HUES64 (cell line): ENCODE results near the gene HOPX.
A peak's percentile ranks its signal among the peaks of the same experiment; 100 is the strongest.
"Not testable (repeated sequence)": the region's sequence is repeated elsewhere in the genome, so short reads cannot be mapped to it uniquely, and the experiment has no call there.

Experiments used
- H3K27ac ChIP-seq: 2 replicates; pipeline ENCODE4 v1.7.0; 2013; ENCODE audit warnings: low read depth, low read length, inconsistent platforms
- H3K27me3 ChIP-seq: 2 replicates; pipeline ENCODE4 v1.6.1; 2013; ENCODE audit warnings: mild to moderate bottlenecking, low read length; ENCODE audit not compliant: insufficient read depth
- H3K36me3 ChIP-seq: 2 replicates; pipeline ENCODE4 v1.6.1; 2013; ENCODE audit warnings: mild to moderate bottlenecking, low read length; ENCODE audit not compliant: insufficient read depth
- H3K4me1 ChIP-seq: 2 replicates; pipeline ENCODE4 v1.6.1; 2013; ENCODE audit warnings: mild to moderate bottlenecking, low read length, moderate library complexity; ENCODE audit not compliant: insufficient read depth
- H3K4me3 ChIP-seq: 2 replicates; pipeline ENCODE4 v1.5.1; 2013; ENCODE audit warnings: mild to moderate bottlenecking, low read length, moderate library complexity
- H3K9ac ChIP-seq: 2 replicates; pipeline ENCODE4 v1.6.1; 2013; ENCODE audit warnings: mild to moderate bottlenecking, low read depth, low read length
- H3K9me3 ChIP-seq: 2 replicates; pipeline ENCODE4 v1.6.1; 2013; ENCODE audit warnings: low read depth, low read length; ENCODE audit not compliant: insufficient read depth
- WGBS: fragments of 150-250, 120-280 bp; methylation state at CpG from one replicate; pipeline ENCODE4 v1.1.7; 2013; ENCODE audit warnings: missing lambda C conversion rate; 5-methylcytosine and 5-hydroxymethylcytosine counted together

HOPX gene

GRCh38 chr4:56626420-56626819 is 54.7 kb downstream of the HOPX start:
- Histone ChIP-seq H3K27ac (no peak overlapping the region), H3K27me3 (no peaks in the 10 kb centered on the region), H3K4me1 (no peaks in the 10 kb centered on the region), H3K9me3 (peaks cover 17% of the 10 kb centered on the region), H3K4me3 (no peak overlapping the region), H3K9ac (no peak overlapping the region), H3K36me3 (no peaks in the 10 kb centered on the region)
- 71% methylated on average over 1 of the region's 1 CpG for WGBS

- Histone ChIP-seq H3K9ac (no peak overlapping the region), H3K36me3 (no peaks in the 10 kb centered on the region), H3K4me1 (peaks cover 2% of the 10 kb centered on the region; the same call in 1 of the 2 replicates), H3K27me3 (no peaks in the 10 kb centered on the region), H3K9me3 (peaks cover 17% of the 10 kb centered on the region), H3K27ac (no peak overlapping the region), H3K4me3 (no peak overlapping the region)
- 28% methylated on average over 1 of the region's 1 CpG for WGBS
These were observed 58.9 kb downstream of the HOPX start for GRCh38 chr4:56622176-56622575.

- Histone ChIP-seq H3K36me3 (no peaks in the 10 kb centered on the region), H3K4me1 (peaks cover 2% of the 10 kb centered on the region; the same call in 1 of the 2 replicates), H3K9ac (no peak overlapping the region), H3K27me3 (no peaks in the 10 kb centered on the region; the same call in 1 of the 2 replicates), H3K4me3 (no peak overlapping the region), H3K9me3 (peaks cover 6% of the 10 kb centered on the region), H3K27ac (no peak overlapping the region)
- WGBS: 68% methylated on average over 1 of the region's 1 CpG
These were observed 61.3 kb downstream of the HOPX start for GRCh38 chr4:56619816-56620215.

DNA sequence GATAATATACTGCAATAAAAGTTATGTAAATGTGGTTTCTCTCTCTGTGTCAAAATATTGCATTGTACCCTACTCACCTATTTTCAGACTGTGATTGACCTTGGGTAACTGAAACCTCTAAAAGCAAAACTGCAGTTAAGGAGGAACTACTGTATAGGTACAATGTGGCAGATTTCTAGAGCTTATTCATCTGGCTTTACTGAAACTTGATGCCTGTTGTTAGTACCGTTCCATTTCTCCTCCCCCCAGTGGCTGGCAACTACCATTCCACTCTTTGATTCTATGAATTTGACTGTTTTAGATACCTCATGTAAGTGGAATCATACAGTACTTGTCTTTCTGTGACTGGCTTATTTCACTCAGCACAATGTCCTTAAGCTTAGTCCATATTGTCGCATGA is 61.9 kb downstream of the HOPX start:
- Histone ChIP-seq H3K27me3 (no peaks in the 10 kb centered on the region; the same call in 1 of the 2 replicates), H3K4me1 (peaks cover 2% of the 10 kb centered on the region; the same call in 1 of the 2 replicates), H3K9ac (no peak overlapping the region), H3K9me3 (peaks cover 3% of the 10 kb centered on the region; the same call in 1 of the 2 replicates), H3K4me3 (no peak overlapping the region), H3K27ac (no peak overlapping the region), H3K36me3 (no peaks in the 10 kb centered on the region)
- 50% methylated on average over 2 of the region's 2 CpGs for WGBS

- 80% methylated on average over 4 of the region's 4 CpGs for WGBS
- peaks cover 2% of the 10 kb centered on the region; the same call in 1 of the 2 replicates for H3K4me1 ChIP-seq
- no peak overlapping the region for H3K9ac ChIP-seq
- H3K27ac ChIP-seq: no peak overlapping the region
- no peaks in the 10 kb centered on the region for H3K36me3 ChIP-seq
- H3K9me3 ChIP-seq: peaks cover 3% of the 10 kb centered on the region; the same call in 1 of the 2 replicates
- no peak overlapping the region for H3K4me3 ChIP-seq
- H3K27me3 ChIP-seq: peaks cover 2% of the 10 kb centered on the region; the same call in 1 of the 2 replicates
These were observed 62.4 kb downstream of the HOPX start for GRCh38 chr4:56618734-56619133.

DNA sequence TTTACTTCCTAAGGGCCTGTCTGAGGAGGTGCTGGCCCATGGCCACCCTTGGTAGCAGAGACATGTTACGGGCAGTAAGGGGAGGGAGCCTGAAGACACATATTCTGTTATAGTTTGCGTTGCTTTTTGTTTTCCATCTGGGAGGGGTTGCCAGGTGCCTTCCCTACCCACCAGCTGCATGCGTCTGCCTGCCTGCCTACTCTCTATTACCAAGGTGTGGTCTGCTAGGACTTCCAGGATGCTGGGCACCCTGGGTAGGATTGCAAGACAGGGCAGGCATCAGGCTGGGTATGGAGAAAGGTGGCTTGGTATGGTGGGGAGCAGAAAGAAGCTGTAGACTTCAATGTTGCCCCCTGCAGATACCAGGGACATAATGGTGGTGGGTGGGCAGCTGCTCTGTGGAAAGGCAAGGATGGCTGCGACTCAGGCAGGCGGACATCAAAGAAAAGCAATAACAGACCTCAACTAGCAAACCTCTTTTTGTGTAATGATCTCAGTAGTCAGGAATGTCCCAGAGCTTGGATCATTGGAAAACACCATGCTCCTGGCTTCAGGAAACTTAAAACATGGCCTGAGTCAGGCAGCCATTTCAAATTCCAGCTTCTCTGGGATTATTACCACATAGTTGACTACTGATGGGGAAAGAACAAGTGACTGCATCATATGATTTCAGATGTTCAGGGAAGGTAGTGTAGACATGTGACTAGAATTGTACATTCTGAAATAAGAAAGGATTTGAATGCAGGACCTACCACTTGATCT is 67.8 kb downstream of the HOPX start:
- Histone ChIP-seq H3K9ac (no peak overlapping the region), H3K4me3 (no peak overlapping the region), H3K4me1 (peaks cover 5% of the 10 kb centered on the region; the same call in 1 of the 2 replicates), H3K27ac (no peak overlapping the region), H3K36me3 (no peaks in the 10 kb centered on the region), H3K9me3 (no peaks in the 10 kb centered on the region), H3K27me3 (peaks cover 20% of the 10 kb centered on the region)
- WGBS: 80% methylated on average over 5 of the region's 5 CpGs

DNA sequence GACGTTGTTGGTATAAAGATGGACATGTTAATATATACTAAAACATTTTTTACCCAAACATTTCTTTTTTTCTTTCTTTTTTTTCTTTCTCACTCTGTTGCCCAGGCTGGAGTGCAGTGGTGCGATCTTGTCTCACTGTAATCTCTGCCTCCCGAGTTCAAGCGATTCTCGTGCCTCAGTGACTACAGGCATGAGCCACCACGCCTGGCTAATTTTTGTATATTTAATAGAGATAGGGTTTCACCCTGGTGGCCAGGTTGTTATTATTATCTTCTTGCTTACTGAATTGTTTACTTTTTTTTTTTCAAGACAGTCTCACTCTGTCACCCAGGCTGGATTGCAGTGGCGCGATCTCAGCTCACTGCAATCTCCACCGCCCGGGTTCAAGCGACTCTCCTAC is 68.8 kb downstream of the HOPX start:
- no peaks in the 10 kb centered on the region for H3K9me3 ChIP-seq
- no peak overlapping the region for H3K27ac ChIP-seq
- H3K36me3 ChIP-seq: no peaks in the 10 kb centered on the region
- H3K4me3 ChIP-seq: no peak overlapping the region
- WGBS: 95% methylated on average over 10 of the region's 11 CpGs
- peaks cover 30% of the 10 kb centered on the region for H3K27me3 ChIP-seq
- H3K9ac ChIP-seq: no peak overlapping the region
- H3K4me1 ChIP-seq: peaks cover 5% of the 10 kb centered on the region; the same call in 1 of the 2 replicates

- H3K9ac ChIP-seq: no peak overlapping the region
- H3K4me1 ChIP-seq: peaks cover 8% of the 10 kb centered on the region
- H3K4me3 ChIP-seq: no peak overlapping the region
- no peak overlapping the region for H3K27ac ChIP-seq
- no peaks in the 10 kb centered on the region for H3K36me3 ChIP-seq
- WGBS: 72% methylated on average over 2 of the region's 2 CpGs
- H3K27me3 ChIP-seq: peaks cover 38% of the 10 kb centered on the region
- H3K9me3 ChIP-seq: no peaks in the 10 kb centered on the region
These were observed 69.6 kb downstream of the HOPX start for GRCh38 chr4:56611501-56611900.

DNA sequence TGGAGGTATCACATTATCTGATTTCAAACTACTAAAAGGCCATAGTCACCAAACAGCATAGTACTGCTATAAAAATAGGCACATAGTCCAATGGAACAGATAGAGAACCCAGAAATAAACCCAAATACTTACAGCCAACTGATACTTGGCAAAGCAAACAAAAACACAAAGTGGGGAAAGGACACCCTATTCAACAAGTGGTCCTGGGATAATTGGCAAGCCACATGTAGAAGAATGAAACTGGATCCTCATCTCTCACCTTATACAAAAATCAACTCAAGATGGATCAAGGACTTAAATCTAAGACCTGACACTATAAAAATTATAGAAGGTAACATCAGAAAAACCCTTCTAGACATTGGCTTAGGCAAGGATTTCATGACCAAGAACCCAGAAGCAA is 70.9 kb downstream of the HOPX start:
- not testable (repeated sequence) for H3K36me3 ChIP-seq, H3K9me3 ChIP-seq, H3K27ac ChIP-seq, H3K4me3 ChIP-seq, H3K9ac ChIP-seq
- H3K27me3 ChIP-seq: peaks cover 47% of the 10 kb centered on the region
- peaks cover 15% of the 10 kb centered on the region for H3K4me1 ChIP-seq

DNA sequence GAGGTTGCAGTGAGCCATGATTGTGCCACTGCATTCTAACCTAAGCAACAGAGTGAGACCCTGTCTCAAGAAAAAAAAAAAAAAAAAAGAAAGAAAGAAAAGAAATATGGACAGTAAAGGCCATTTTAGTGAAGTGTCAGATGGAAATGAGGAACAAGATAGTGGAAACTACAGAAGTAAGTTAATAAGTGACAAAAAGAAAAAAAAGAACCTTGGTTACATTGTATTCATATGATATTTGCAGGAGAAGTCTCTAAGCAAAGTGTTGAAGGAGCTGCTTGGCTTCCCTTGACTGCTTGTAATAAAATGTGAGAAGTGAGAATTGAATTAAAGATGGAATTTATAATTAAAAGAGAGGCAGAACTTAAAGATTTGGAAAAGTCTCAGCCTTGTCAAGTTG is 73.2 kb downstream of the HOPX start:
- Histone ChIP-seq H3K27ac (no peak overlapping the region), H3K4me1 (peaks cover 24% of the 10 kb centered on the region), H3K4me3 (no peak overlapping the region), H3K9me3 (no peaks in the 10 kb centered on the region), H3K36me3 (no peaks in the 10 kb centered on the region), H3K27me3 (peaks cover 66% of the 10 kb centered on the region), H3K9ac (no peak overlapping the region)

DNA sequence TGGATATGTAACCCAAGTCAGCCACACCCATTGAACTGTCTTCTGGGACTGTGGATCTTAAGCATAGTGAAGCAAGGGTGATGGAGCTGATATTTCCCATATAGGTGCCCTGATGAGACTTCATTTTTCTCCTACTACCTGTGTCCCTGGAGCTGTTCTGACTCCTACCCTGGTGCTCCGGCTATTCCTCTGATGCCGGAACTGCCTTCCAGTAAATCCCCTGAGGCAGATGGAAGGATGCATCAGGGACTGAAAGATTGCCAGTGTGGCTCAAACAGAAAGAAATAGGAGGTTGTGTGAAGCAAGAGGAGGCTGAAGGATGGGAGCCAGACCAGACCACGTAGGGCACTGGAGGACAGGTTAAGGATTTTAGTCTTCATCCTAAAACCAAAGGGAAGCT is 74.7 kb downstream of the HOPX start:
- H3K36me3 ChIP-seq: no peaks in the 10 kb centered on the region

More for the DNA sequence above, 74.7 kb downstream of the HOPX start:
- peaks cover 70% of the 10 kb centered on the region for H3K27me3 ChIP-seq
- no peak overlapping the region for H3K9ac ChIP-seq
- no peak overlapping the region for H3K27ac ChIP-seq
- H3K4me1 ChIP-seq: peaks cover 24% of the 10 kb centered on the region
- WGBS: 36% methylated on average over 3 of the region's 3 CpGs
- H3K4me3 ChIP-seq: peak overlapping the region; percentile 20
- H3K9me3 ChIP-seq: no peaks in the 10 kb centered on the region
